IMR-90 (cell line): ENCODE data around the gene THSD7B. TPM values are rescaled to one million over a fixed set of nuclear protein-coding genes. Genes with fewer than 3 reads are reported as not detected.

ENCODE experiments used
- ATAC-seq: fragments of 200-7000 bp; cut with Tn5 transposase; 2 replicates; pipeline ENCODE4 v1.9.1; 2020; ENCODE audit warnings: low read depth, mild to moderate bottlenecking, moderate library complexity
- BruUV-seq: library from RNA; stranded (reverse); fragments of 400-500 nt; replicated peaks from 2 replicates; lab custom pipeline; 2021; lab: Mats Ljungman, UMichigan
- CTCF ChIA-PET: fragments of 300-600 bp; formaldehyde crosslinking; extraction: SDS; loops from one replicate; lab custom pipeline; 2021; ENCODE audit warnings: antibody characterized with exemption; lab: Yijun Ruan, JAX
- POLR2A ChIA-PET: fragments of 300-600 bp; sonication (Branson Sonifier 250); formaldehyde crosslinking; loops from one replicate; lab custom pipeline; 2022; ENCODE audit warnings: antibody characterized with exemption; ENCODE audit not compliant: unreplicated experiment; lab: Charles Lee
- DNase-seq: peaks from one replicate; pipeline ENCODE4 v3.0.0; 2013
- H2AFZ ChIP-seq: replicated peaks from 2 replicates; pipeline ENCODE3; 2013; ENCODE audit warnings: low read length, mild to moderate bottlenecking; ENCODE audit not compliant: poor library complexity
- H2AK5ac ChIP-seq: 2 replicates; pipeline ENCODE4 v1.6.1; 2013; ENCODE audit warnings: low read depth, low read length, inconsistent platforms
- H2AK9ac ChIP-seq: replicated peaks from 2 replicates; pipeline ENCODE3; 2013; ENCODE audit warnings: mild to moderate bottlenecking, low read depth, low read length, moderate library complexity; ENCODE audit not compliant: poor library complexity
- H2BK120ac ChIP-seq: 2 replicates; pipeline ENCODE4 v1.6.1; 2013; ENCODE audit warnings: low read depth, low read length, inconsistent platforms
- H2BK15ac ChIP-seq: 3 replicates; pipeline ENCODE4 v1.6.1; 2013; ENCODE audit warnings: low read depth, low read length, inconsistent platforms
- H2BK20ac ChIP-seq: 2 replicates; pipeline ENCODE4 v1.6.1; 2013; ENCODE audit warnings: low read depth, mild to moderate bottlenecking, inconsistent platforms, low read length, moderate library complexity
- H2BK5ac ChIP-seq: 2 replicates; pipeline ENCODE4 v1.6.1; 2013; ENCODE audit warnings: mild to moderate bottlenecking, low read depth, low read length, inconsistent platforms; ENCODE audit not compliant: poor library complexity, severe bottlenecking
- H3K14ac ChIP-seq: replicated peaks from 2 replicates; pipeline ENCODE4 v1.6.1; 2013; ENCODE audit warnings: low read depth, low read length, inconsistent platforms
- H3K18ac ChIP-seq: 2 replicates; pipeline ENCODE4 v1.6.1; 2013; ENCODE audit warnings: low read depth, low read length, control low read depth
- H3K23ac ChIP-seq: 2 replicates; pipeline ENCODE4 v1.6.1; 2013; ENCODE audit warnings: low read depth, low read length, inconsistent platforms
- H3K27ac ChIP-seq: 2 replicates; pipeline ENCODE4 v1.5.1; 2013; ENCODE audit warnings: mild to moderate bottlenecking, control low read depth, low read length; ENCODE audit not compliant: insufficient read depth
- H3K27me3 ChIP-seq: 2 replicates; pipeline ENCODE4 v1.6.1; 2013; ENCODE audit warnings: low read length; ENCODE audit not compliant: control insufficient read depth, insufficient read depth
- H3K36me3 ChIP-seq: 2 replicates; pipeline ENCODE4 v1.6.1; 2013; ENCODE audit warnings: low read length, mixed read lengths; ENCODE audit not compliant: control insufficient read depth, insufficient read depth
- H3K4ac ChIP-seq: 2 replicates; pipeline ENCODE4 v1.6.1; 2013; ENCODE audit warnings: low read depth, low read length, inconsistent platforms
- H3K4me1 ChIP-seq: 2 replicates; pipeline ENCODE4 v1.6.1; 2013; ENCODE audit warnings: low read length, mixed read lengths; ENCODE audit not compliant: control insufficient read depth, insufficient read depth
- H3K4me2 ChIP-seq: 2 replicates; pipeline ENCODE4 v1.6.1; 2013; ENCODE audit warnings: low read depth, mild to moderate bottlenecking, control low read depth, low read length, moderate library complexity
- H3K4me3 ChIP-seq: 2 replicates; pipeline ENCODE4 v1.5.1; 2013; ENCODE audit warnings: low read depth, mild to moderate bottlenecking, control low read depth, low read length, moderate library complexity; ENCODE audit not compliant: insufficient read depth
- H3K56ac ChIP-seq: 2 replicates; pipeline ENCODE4 v1.6.1; 2013; ENCODE audit warnings: low read length, inconsistent platforms; ENCODE audit not compliant: insufficient read depth; ENCODE audit errors: extremely low read depth
- H3K79me1 ChIP-seq, 2 experiments: 2 replicates each; pipeline ENCODE4 v1.6.1; 2013; ENCODE audit warnings: low read length in 2 of 2, inconsistent platforms in 1 of 2, low read depth in 1 of 2
- H3K9ac ChIP-seq: 2 replicates; pipeline ENCODE4 v1.6.1; 2013; ENCODE audit warnings: low read depth, low read length, control low read depth
- H3K9me1 ChIP-seq: 2 replicates; pipeline ENCODE4 v1.6.1; 2013; ENCODE audit warnings: low read length, inconsistent platforms; ENCODE audit not compliant: insufficient read depth
- H3K9me3 ChIP-seq: 2 replicates; pipeline ENCODE4 v1.6.1; 2013; ENCODE audit warnings: low read length; ENCODE audit not compliant: control insufficient read depth, insufficient read depth
- H4K20me1 ChIP-seq: 2 replicates; pipeline ENCODE4 v1.6.1; 2013; ENCODE audit warnings: low read length, inconsistent platforms; ENCODE audit not compliant: insufficient read depth
- H4K5ac ChIP-seq: 2 replicates; pipeline ENCODE4 v1.6.1; 2013; ENCODE audit warnings: mild to moderate bottlenecking, low read depth, low read length, control low read depth
- H4K8ac ChIP-seq, 2 experiments: 2 replicates each; pipeline ENCODE4 v1.6.1; 2013; ENCODE audit warnings: low read depth in 2 of 2, low read length in 2 of 2, control low read depth in 1 of 2, inconsistent platforms in 1 of 2
- H4K91ac ChIP-seq: 2 replicates; pipeline ENCODE4 v1.6.1; 2013; ENCODE audit warnings: low read depth, low read length, inconsistent platforms; ENCODE audit not compliant: insufficient read depth
- BHLHE40 ChIP-seq: fragments of 150-350 bp; IDR thresholded peaks from 2 replicates; pipeline ENCODE4 v1.6.1; 2016; ENCODE audit warnings: mild to moderate bottlenecking, low read depth, low read length
- CEBPB ChIP-seq: IDR thresholded peaks from 2 replicates; pipeline ENCODE4 v1.6.1; 2012; ENCODE audit warnings: low read depth, low read length, improper control_type of control experiment
- ELK1 ChIP-seq: fragments of 150-350 bp; IDR thresholded peaks from 2 replicates; pipeline ENCODE4 v1.6.1; 2016; ENCODE audit warnings: low read depth, mild to moderate bottlenecking, low read length, moderate library complexity, borderline replicate concordance
- FOS ChIP-seq: fragments of 150-350 bp; IDR thresholded peaks from 2 replicates; pipeline ENCODE4 v1.6.1; 2016; ENCODE audit warnings: low read depth, low read length
- MAFK ChIP-seq: IDR thresholded peaks from 2 replicates; pipeline ENCODE4 v1.6.1; 2012; ENCODE audit warnings: low read depth, low read length, improper control_type of control experiment
- MAZ ChIP-seq: IDR thresholded peaks from 2 replicates; pipeline ENCODE4 v1.6.1; 2012; ENCODE audit warnings: low read depth, mild to moderate bottlenecking, low read length, improper control_type of control experiment, moderate library complexity, borderline replicate concordance
- MXI1 ChIP-seq: IDR thresholded peaks from 2 replicates; pipeline ENCODE4 v1.6.1; 2012; ENCODE audit warnings: low read depth, mild to moderate bottlenecking, low read length, moderate library complexity, borderline replicate concordance
- NFE2L2 ChIP-seq: fragments of 150-350 bp; IDR thresholded peaks from 2 replicates; pipeline ENCODE4 v1.6.1; 2016; ENCODE audit warnings: low read depth, mild to moderate bottlenecking, low read length
- POLR2A ChIP-seq: IDR thresholded peaks from 2 replicates; pipeline ENCODE4 v1.6.1; 2012; ENCODE audit warnings: mild to moderate bottlenecking, low read depth, low read length
- RAD21 ChIP-seq: IDR thresholded peaks from 2 replicates; pipeline ENCODE4 v1.6.1; 2012; ENCODE audit warnings: low read length, improper control_type of control experiment
- RCOR1 ChIP-seq: IDR thresholded peaks from 2 replicates; pipeline ENCODE4 v1.6.1; 2012; ENCODE audit warnings: mild to moderate bottlenecking, low read length, improper control_type of control experiment; ENCODE audit not compliant: insufficient replicate concordance
- RFX5 ChIP-seq: IDR thresholded peaks from 2 replicates; pipeline ENCODE4 v1.8.0; 2012; ENCODE audit warnings: low read depth, mild to moderate bottlenecking, low read length, moderate library complexity
- SMC3 ChIP-seq: fragments of 150-350 bp; IDR thresholded peaks from 2 replicates; pipeline ENCODE4 v1.6.1; 2016; ENCODE audit warnings: low read depth, mild to moderate bottlenecking, antibody characterized with exemption, low read length, moderate library complexity
- USF2 ChIP-seq: fragments of 150-350 bp; IDR thresholded peaks from 2 replicates; pipeline ENCODE4 v1.6.1; 2017; ENCODE audit warnings: mild to moderate bottlenecking, antibody characterized with exemption, low read length, low read depth
- WGBS, 2 experiments: methylation state at CpG; one replicate each; pipeline versions ENCODE4 v1.1.5 to v1.1.7; 2013; ENCODE audit warnings: missing lambda C conversion rate in 2 of 2; ENCODE audit not compliant: insufficient read length in 1 of 2; ENCODE audit errors: extremely low coverage in 2 of 2; 5-methylcytosine and 5-hydroxymethylcytosine counted together
- dilution Hi-C: fragments of 300-500 bp; cut with HindIII; formaldehyde crosslinking; loops from one replicate; pipeline ENCODE4 v1.14.3; 2018; ENCODE audit warnings: low sequenced_read_pairs; ENCODE audit not compliant: unreplicated experiment
- in situ Hi-C: fragments of 300-500 bp; cut with MboI; formaldehyde crosslinking; loops from 3 replicates; pipeline ENCODE4 v1.14.3; 2019; ENCODE audit warnings: low sequenced_read_pairs, inconsistent platforms, mixed read lengths
- intact Hi-C: fragments of 100-400 bp; cut with micrococcal nuclease; formaldehyde crosslinking; loops from 2 replicates; pipeline ENCODE4 v1.10.0; 2022
- polyA plus RNA-seq, 3 experiments: library from polyadenylated mRNA; depleted of rRNA; stranded (reverse); fragments of >200 nt; gene quantifications; 2 replicates each; pipeline ENCODE4 v1.2.3, GENCODE V29; 2012; ENCODE audit warnings: low replicate concordance in 1 of 3
- total RNA-seq: library from RNA; depleted of rRNA; stranded (reverse); fragments of >200 nt; gene quantifications from 2 replicates; pipeline ENCODE4 v1.2.3, GENCODE V29; 2012

THSD7B gene
- total and polyA plus RNA-seq, 2 of the 4 experiments (the other 2 are of a cell fraction), result not detected

- H2BK5ac ChIP-seq, result no peak overlapping the region
- no peak for TF ChIP-seq USF2
- TF ChIP-seq FOS, result no peak
- TF ChIP-seq RAD21, result no peak
- TF ChIP-seq RFX5, result no peak
- no peak for TF ChIP-seq BHLHE40
- TF ChIP-seq RCOR1, result no peak
- no peak for TF ChIP-seq ELK1
- no peak for TF ChIP-seq MAFK
- no peak for TF ChIP-seq CEBPB
- no peak for TF ChIP-seq NFE2L2
- no peak for TF ChIP-seq POLR2A
- TF ChIP-seq MAZ, result no peak
- TF ChIP-seq MXI1, result no peak
- no peak for TF ChIP-seq SMC3
- no peaks in the 10 kb centered on the region for H3K79me1 ChIP-seq
- H3K4me2 ChIP-seq, result no peak overlapping the region
- H3K23ac ChIP-seq, result no peak overlapping the region
- intact Hi-C loops, result no loop called here
- no peaks in the 10 kb centered on the region for H3K4me1 ChIP-seq
- no CpG with 5 or more reads among the region's 1 CpG for WGBS, 2 experiments
- ATAC-seq, result no peak
- no peak overlapping the region for H3K18ac ChIP-seq
- no peak overlapping the region for H4K91ac ChIP-seq
- no peak overlapping the region for H2AK9ac ChIP-seq
- in situ Hi-C loops, result no loop called here
- BruUV-seq, result no TSS peak
- H2BK120ac ChIP-seq, result no peak overlapping the region
- no peak overlapping the region for H2AK5ac ChIP-seq
- no peak overlapping the region for H2AFZ ChIP-seq
- H2BK20ac ChIP-seq, result no peak overlapping the region
- H4K20me1 ChIP-seq, result no peaks in the 10 kb centered on the region
- H3K4me3 ChIP-seq, result no peak overlapping the region
- DNase-seq, result no peak
- no peak overlapping the region for H3K14ac ChIP-seq
- peaks cover 6% of the 10 kb centered on the region; the same call in 1 of the 2 replicates for H3K9me3 ChIP-seq
- no peaks in the 10 kb centered on the region for H3K36me3 ChIP-seq
- H4K8ac ChIP-seq, result no peak overlapping the region
- no peak overlapping the region for H4K5ac ChIP-seq
- POLR2A ChIA-PET, result no interaction called here
- H3K4ac ChIP-seq, result no peak overlapping the region
- H3K27ac ChIP-seq, result no peak overlapping the region
- no peaks in the 10 kb centered on the region for H3K27me3 ChIP-seq
- H3K56ac ChIP-seq, result no peak overlapping the region
- no peak overlapping the region for H2BK15ac ChIP-seq
- no peaks in the 10 kb centered on the region for H3K9me1 ChIP-seq
- dilution Hi-C loops, result no loop called here
- no peak overlapping the region for H3K9ac ChIP-seq
- CTCF ChIA-PET, result no interaction called here
Observed at GRCh38 chr2:136935119-136935518, 169.8 kb downstream of the THSD7B start.
